ENCODE measurements around the gene NOLC1.
A peak's percentile ranks its signal among the peaks of the same experiment; 100 is the strongest.

NOLC1 gene

GRCh38 chr10:102135956-102136526 lies 16.1 kb upstream of the NOLC1 start:
- H3K9me3 ChIP-seq (ENCODE audit: control insufficient read depth, insufficient read depth, low read length), result no peaks in the 10 kb centered on the region
- H3K9ac ChIP-seq (ENCODE audit: low read depth, low read length), result no peak overlapping the region
- peaks cover 30% of the 10 kb centered on the region for H3K36me3 ChIP-seq (ENCODE audit: insufficient read depth, low read length)
- peaks cover 19% of the 10 kb centered on the region for H3K4me1 ChIP-seq (ENCODE audit: insufficient read depth, low read length)

- peaks cover 47% of the 10 kb centered on the region for H3K36me3 ChIP-seq (ENCODE audit: insufficient read depth, low read length)
- no peak overlapping the region for H3K9ac ChIP-seq (ENCODE audit: low read depth, low read length)
- no peaks in the 10 kb centered on the region for H3K9me3 ChIP-seq (ENCODE audit: control insufficient read depth, insufficient read depth, low read length)
- peaks cover 15% of the 10 kb centered on the region for H3K4me1 ChIP-seq (ENCODE audit: insufficient read depth, low read length)
These were observed 12.7 kb upstream of the NOLC1 start for GRCh38 chr10:102139281-102140110.

GRCh38 chr10:102140218-102140617 lies 12.0 kb upstream of the NOLC1 start:
- Histone ChIP-seq H3K36me3 (ENCODE audit: insufficient read depth, low read length) (peaks cover 53% of the 10 kb centered on the region), H3K4me1 (ENCODE audit: insufficient read depth, low read length) (0 out of 2 replicates have a peak, but pooled peaks cover 8% of the 10 kb centered on the region), H3K9ac (ENCODE audit: low read depth, low read length) (no peak overlapping the region), H3K9me3 (ENCODE audit: control insufficient read depth, insufficient read depth, low read length) (no peaks in the 10 kb centered on the region)

- H3K36me3 ChIP-seq (ENCODE audit: insufficient read depth, low read length), result peaks cover 53% of the 10 kb centered on the region
- no peaks in the 10 kb centered on the region for H3K4me1 ChIP-seq (ENCODE audit: insufficient read depth, low read length)
- H3K9ac ChIP-seq (ENCODE audit: low read depth, low read length), result no peak overlapping the region
- no peaks in the 10 kb centered on the region for H3K9me3 ChIP-seq (ENCODE audit: control insufficient read depth, insufficient read depth, low read length)
These were observed 11.2 kb upstream of the NOLC1 start for GRCh38 chr10:102140913-102141540.

- Histone ChIP-seq H3K4me1 (ENCODE audit: insufficient read depth, low read length) (no peaks in the 10 kb centered on the region), H3K9ac (ENCODE audit: low read depth, low read length) (no peak overlapping the region), H3K36me3 (ENCODE audit: insufficient read depth, low read length) (peaks cover 53% of the 10 kb centered on the region), H3K9me3 (ENCODE audit: control insufficient read depth, insufficient read depth, low read length) (no peaks in the 10 kb centered on the region)
These were observed 10.5 kb upstream of the NOLC1 start for GRCh38 chr10:102141583-102142107.

- peaks cover 5% of the 10 kb centered on the region; the same call in 1 of the 2 replicates for H3K4me1 ChIP-seq (ENCODE audit: insufficient read depth, low read length)
- no peak overlapping the region for H3K9ac ChIP-seq (ENCODE audit: low read depth, low read length)
- peaks cover 50% of the 10 kb centered on the region for H3K36me3 ChIP-seq (ENCODE audit: insufficient read depth, low read length)
- no peaks in the 10 kb centered on the region for H3K9me3 ChIP-seq (ENCODE audit: control insufficient read depth, insufficient read depth, low read length)
These were observed 5.2 kb upstream of the NOLC1 start for GRCh38 chr10:102146971-102147428.

GRCh38 chr10:102147561-102147960 lies 4.6 kb upstream of the NOLC1 start:
- Histone ChIP-seq H3K9ac (ENCODE audit: low read depth, low read length) (no peak overlapping the region), H3K9me3 (ENCODE audit: control insufficient read depth, insufficient read depth, low read length) (no peaks in the 10 kb centered on the region), H3K4me1 (ENCODE audit: insufficient read depth, low read length) (peaks cover 5% of the 10 kb centered on the region; the same call in 1 of the 2 replicates), H3K36me3 (ENCODE audit: insufficient read depth, low read length) (peaks cover 50% of the 10 kb centered on the region)

GRCh38 chr10:102148275-102148674 lies 3.9 kb upstream of the NOLC1 start:
- peaks cover 49% of the 10 kb centered on the region for H3K36me3 ChIP-seq (ENCODE audit: insufficient read depth, low read length)
- peaks cover 6% of the 10 kb centered on the region for H3K4me1 ChIP-seq (ENCODE audit: insufficient read depth, low read length)
- no peaks in the 10 kb centered on the region for H3K9me3 ChIP-seq (ENCODE audit: control insufficient read depth, insufficient read depth, low read length)
- H3K9ac ChIP-seq (ENCODE audit: low read depth, low read length), result no peak overlapping the region

- peaks cover 8% of the 10 kb centered on the region for H3K4me1 ChIP-seq (ENCODE audit: insufficient read depth, low read length)
- no peaks in the 10 kb centered on the region for H3K9me3 ChIP-seq (ENCODE audit: control insufficient read depth, insufficient read depth, low read length)
- peaks cover 31% of the 10 kb centered on the region for H3K36me3 ChIP-seq (ENCODE audit: insufficient read depth, low read length)
- peak overlapping the region; percentile 43 for H3K9ac ChIP-seq (ENCODE audit: low read depth, low read length)
These were observed 1.0 kb upstream of the NOLC1 start for GRCh38 chr10:102150970-102151773.

GRCh38 chr10:102152545-102152890 lies 329 bp downstream of the NOLC1 start:
- peak overlapping the region; percentile 90 for H3K9ac ChIP-seq (ENCODE audit: low read depth, low read length)
- peaks cover 33% of the 10 kb centered on the region for H3K36me3 ChIP-seq (ENCODE audit: insufficient read depth, low read length)
- H3K9me3 ChIP-seq (ENCODE audit: control insufficient read depth, insufficient read depth, low read length), result no peaks in the 10 kb centered on the region
- H3K4me1 ChIP-seq (ENCODE audit: insufficient read depth, low read length), result peaks cover 8% of the 10 kb centered on the region

GRCh38 chr10:102153093-102153620 lies 968 bp downstream of the NOLC1 start:
- Histone ChIP-seq H3K9me3 (ENCODE audit: control insufficient read depth, insufficient read depth, low read length) (no peaks in the 10 kb centered on the region), H3K36me3 (ENCODE audit: insufficient read depth, low read length) (peaks cover 33% of the 10 kb centered on the region), H3K9ac (ENCODE audit: low read depth, low read length) (peak overlapping the region; percentile 90), H3K4me1 (ENCODE audit: insufficient read depth, low read length) (peaks cover 8% of the 10 kb centered on the region)

- H3K36me3 ChIP-seq (ENCODE audit: insufficient read depth, low read length), result peaks cover 31% of the 10 kb centered on the region
- peaks cover 8% of the 10 kb centered on the region for H3K4me1 ChIP-seq (ENCODE audit: insufficient read depth, low read length)
- H3K9ac ChIP-seq (ENCODE audit: low read depth, low read length), result no peak overlapping the region
- H3K9me3 ChIP-seq (ENCODE audit: control insufficient read depth, insufficient read depth, low read length), result no peaks in the 10 kb centered on the region
These were observed 2.4 kb downstream of the NOLC1 start for GRCh38 chr10:102154466-102155116.

- no peak overlapping the region for H3K9ac ChIP-seq (ENCODE audit: low read depth, low read length)
- H3K9me3 ChIP-seq (ENCODE audit: control insufficient read depth, insufficient read depth, low read length), result no peaks in the 10 kb centered on the region
- peaks cover 3% of the 10 kb centered on the region; the same call in 1 of the 2 replicates for H3K4me1 ChIP-seq (ENCODE audit: insufficient read depth, low read length)
- peaks cover 43% of the 10 kb centered on the region for H3K36me3 ChIP-seq (ENCODE audit: insufficient read depth, low read length)
These were observed 5.0 kb downstream of the NOLC1 start for GRCh38 chr10:102157224-102157623.

All from ES-I3 (cell line).